ENCODE results near the gene PARN.

DNA sequence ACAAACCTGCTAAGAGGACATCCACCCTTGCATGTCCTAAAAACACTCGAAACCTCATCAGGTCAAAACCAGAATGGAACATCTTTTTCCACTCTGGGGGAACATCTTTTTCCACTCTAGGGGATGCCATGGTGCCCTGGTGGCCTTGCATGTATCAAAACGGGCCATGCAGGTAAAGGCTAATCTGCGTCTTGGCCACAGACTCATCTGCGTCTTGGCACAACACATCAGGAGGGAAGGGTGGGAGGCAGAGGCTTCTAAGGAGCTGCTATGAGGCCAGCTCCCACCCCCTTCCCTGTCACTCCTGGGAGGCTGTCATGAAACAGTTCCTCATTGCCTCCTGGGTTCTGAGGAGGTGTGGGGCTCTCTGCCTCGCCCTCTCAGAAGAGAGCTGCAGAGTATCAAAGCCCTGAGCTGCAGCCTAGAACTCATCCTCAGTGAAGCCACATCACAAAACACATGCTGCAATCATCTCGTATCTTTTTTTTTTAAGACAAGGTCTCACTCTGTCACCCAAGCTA is 27.6 kb downstream of the PARN start:
- TF ChIP-seq, protein P1, sequence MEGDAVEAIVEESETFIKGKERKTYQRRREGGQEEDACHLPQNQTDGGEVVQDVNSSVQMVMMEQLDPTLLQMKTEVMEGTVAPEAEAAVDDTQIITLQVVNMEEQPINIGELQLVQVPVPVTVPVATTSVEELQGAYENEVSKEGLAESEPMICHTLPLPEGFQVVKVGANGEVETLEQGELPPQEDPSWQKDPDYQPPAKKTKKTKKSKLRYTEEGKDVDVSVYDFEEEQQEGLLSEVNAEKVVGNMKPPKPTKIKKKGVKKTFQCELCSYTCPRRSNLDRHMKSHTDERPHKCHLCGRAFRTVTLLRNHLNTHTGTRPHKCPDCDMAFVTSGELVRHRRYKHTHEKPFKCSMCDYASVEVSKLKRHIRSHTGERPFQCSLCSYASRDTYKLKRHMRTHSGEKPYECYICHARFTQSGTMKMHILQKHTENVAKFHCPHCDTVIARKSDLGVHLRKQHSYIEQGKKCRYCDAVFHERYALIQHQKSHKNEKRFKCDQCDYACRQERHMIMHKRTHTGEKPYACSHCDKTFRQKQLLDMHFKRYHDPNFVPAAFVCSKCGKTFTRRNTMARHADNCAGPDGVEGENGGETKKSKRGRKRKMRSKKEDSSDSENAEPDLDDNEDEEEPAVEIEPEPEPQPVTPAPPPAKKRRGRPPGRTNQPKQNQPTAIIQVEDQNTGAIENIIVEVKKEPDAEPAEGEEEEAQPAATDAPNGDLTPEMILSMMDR (conservative IDR thresholded peaks at IDR 0.05): no peak
- no peak for TF ChIP-seq ZFX (IDR thresholded peaks at IDR 0.05)

Data from C4-2B (cell line).